Measurements from ENCODE around the gene PHACTR1.

The PHACTR1 gene

DNA sequence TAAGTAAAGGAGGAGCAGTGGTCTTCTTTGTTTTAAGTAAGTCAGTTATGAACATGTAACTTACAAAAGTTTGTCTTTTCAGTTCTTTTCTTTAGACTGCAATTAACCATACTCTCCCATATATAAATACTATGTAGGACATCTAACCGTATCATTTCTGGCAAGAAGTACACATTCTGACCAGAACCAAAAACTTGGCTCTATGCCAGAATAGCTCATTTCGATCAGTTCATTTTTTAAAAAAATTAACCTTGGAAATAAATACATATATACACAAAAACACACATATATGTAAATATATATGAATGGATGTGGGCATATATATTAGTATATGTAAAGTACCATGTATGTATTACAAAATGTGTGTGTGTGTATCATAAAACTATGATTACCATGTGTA is 145.0 kb downstream of the PHACTR1 start:
- no peaks in the 10 kb centered on the region for H3K4me1 ChIP-seq (ENCODE audit: control insufficient read depth, insufficient read depth, low read depth, low read length)
- no peak overlapping the region for H3K4me3 ChIP-seq (ENCODE audit: insufficient read depth in 1 of 2, low read depth in 1 of 2, low read length in 2 of 2)
- H3K14ac ChIP-seq (ENCODE audit: low read length in 2 of 2): no peak overlapping the region
- no peak overlapping the region for H3K9ac ChIP-seq (ENCODE audit: low read length)
- no peak overlapping the region for H2BK15ac ChIP-seq (ENCODE audit: low read depth, poor library complexity, severe bottlenecking)
- H2AK5ac ChIP-seq (ENCODE audit: low read length, severe bottlenecking): no peak overlapping the region
- no peak overlapping the region for H2BK5ac ChIP-seq (ENCODE audit: low read depth, low read length, poor library complexity, severe bottlenecking)
- no peak overlapping the region for H3K27ac ChIP-seq (ENCODE audit: low read length, poor library complexity, severe bottlenecking)
- no peak overlapping the region for H3K18ac ChIP-seq (ENCODE audit: low read depth in 1 of 2, low read length in 2 of 2)
- no peak overlapping the region for H3K23ac ChIP-seq (ENCODE audit: low read length in 2 of 2)
- peaks cover 3 to 7% of the 10 kb centered on the region in 2 experiments for H3K27me3 ChIP-seq (ENCODE audit: control insufficient read depth in 1 of 2, insufficient read depth in 1 of 2, low read length in 2 of 2)
- H3K4me2 ChIP-seq (ENCODE audit: low read length, poor library complexity, severe bottlenecking): no peak overlapping the region
- H3K36me3 ChIP-seq (ENCODE audit: control insufficient read depth in 1 of 2, insufficient read depth in 2 of 2, low read depth in 1 of 2, low read length in 2 of 2): no peaks in the 10 kb centered on the region
- no peak for DNase-seq
- H4K8ac ChIP-seq (ENCODE audit: low read length): no peak overlapping the region
- no peak overlapping the region for H4K91ac ChIP-seq (ENCODE audit: low read length)
- H2BK120ac ChIP-seq (ENCODE audit: low read depth, low read length): no peak overlapping the region
- H3K79me1 ChIP-seq (replicated peaks; ENCODE audit: low read length, poor library complexity, severe bottlenecking): no peaks in the 10 kb centered on the region
- 87% methylated on average over 1 of the region's 2 CpGs for WGBS
- no peak overlapping the region for H2AFZ ChIP-seq (ENCODE audit: low read depth, low read length)
- no peak overlapping the region for H3K4ac ChIP-seq (ENCODE audit: low read depth in 1 of 2, low read length in 2 of 2)
- H2BK12ac ChIP-seq (ENCODE audit: low read length in 2 of 2): no peak overlapping the region
- H3K9me3 ChIP-seq (ENCODE audit: control insufficient read depth, low read length): no peaks in the 10 kb centered on the region

DNA sequence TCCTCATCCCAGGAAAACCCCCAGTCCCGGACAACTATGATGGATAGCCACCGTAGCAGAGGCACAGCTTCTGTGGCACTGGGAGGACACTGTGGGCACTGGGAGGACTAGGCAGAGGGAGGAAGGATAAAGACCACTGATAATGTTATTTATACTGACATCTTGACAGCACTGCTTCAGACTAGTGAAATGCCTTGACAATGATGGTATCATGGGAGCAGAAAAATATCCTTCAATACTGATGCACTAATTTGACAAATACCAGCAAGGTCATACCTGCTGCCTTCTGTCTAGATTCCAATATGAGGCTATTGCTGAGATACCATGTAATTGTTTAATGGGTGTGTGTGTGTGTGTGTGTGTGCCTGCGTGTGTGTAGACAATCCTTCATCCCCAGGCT is 148.6 kb downstream of the PHACTR1 start:
- H3K79me1 ChIP-seq (replicated peaks; ENCODE audit: low read length, poor library complexity, severe bottlenecking): no peaks in the 10 kb centered on the region
- DNase-seq: no peak
- no peak overlapping the region for H3K9ac ChIP-seq (ENCODE audit: low read length)

DNA sequence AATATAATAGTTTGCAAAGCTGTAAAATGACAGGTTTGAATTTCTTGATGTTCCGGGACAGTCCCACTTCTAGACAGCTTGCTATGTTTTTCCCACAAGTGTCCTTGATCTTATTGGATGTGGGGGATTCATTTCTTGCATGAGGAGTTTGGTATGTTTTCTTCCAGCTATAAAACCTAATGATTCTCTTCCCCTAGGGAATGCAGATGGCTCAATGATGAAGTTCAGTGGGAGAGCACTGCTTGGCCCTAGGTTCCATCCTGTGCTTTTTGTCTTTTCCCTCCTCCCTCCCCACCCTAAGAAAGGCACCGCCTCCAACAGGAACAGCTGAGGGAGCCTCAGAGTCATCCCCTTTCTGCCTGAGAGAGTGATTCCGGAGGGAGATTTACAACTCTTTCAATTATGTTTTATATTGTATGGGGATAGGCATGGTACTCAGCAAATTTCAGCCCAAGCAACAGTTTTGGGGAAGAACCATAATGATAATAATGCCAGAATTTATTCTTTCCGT is 149.2 kb downstream of the PHACTR1 start:
- DNase-seq: no peak
- H3K14ac ChIP-seq (ENCODE audit: low read length in 2 of 2): no peak overlapping the region
- H3K9me3 ChIP-seq (ENCODE audit: control insufficient read depth, low read length): no peaks in the 10 kb centered on the region
- no peak overlapping the region for H2AK5ac ChIP-seq (ENCODE audit: low read length, severe bottlenecking)
- H3K36me3 ChIP-seq (ENCODE audit: control insufficient read depth in 1 of 2, insufficient read depth in 2 of 2, low read depth in 1 of 2, low read length in 2 of 2): no peaks in the 10 kb centered on the region
- no peak overlapping the region for H3K4ac ChIP-seq (ENCODE audit: low read depth in 1 of 2, low read length in 2 of 2)
- H2BK12ac ChIP-seq (ENCODE audit: low read length in 2 of 2): no peak overlapping the region
- no peaks in the 10 kb centered on the region for H3K79me1 ChIP-seq (replicated peaks; ENCODE audit: low read length, poor library complexity, severe bottlenecking)
- H4K91ac ChIP-seq (ENCODE audit: low read length): no peak overlapping the region
- no peak overlapping the region for H3K4me3 ChIP-seq (ENCODE audit: insufficient read depth in 1 of 2, low read depth in 1 of 2, low read length in 2 of 2)
- no peak overlapping the region for H2AFZ ChIP-seq (ENCODE audit: low read depth, low read length)
- no peak overlapping the region for H2BK120ac ChIP-seq (ENCODE audit: low read depth, low read length)
- no peak overlapping the region for H3K18ac ChIP-seq (ENCODE audit: low read depth in 1 of 2, low read length in 2 of 2)
- H2BK5ac ChIP-seq (ENCODE audit: low read depth, low read length, poor library complexity, severe bottlenecking): no peak overlapping the region
- H3K4me1 ChIP-seq (ENCODE audit: control insufficient read depth, insufficient read depth, low read depth, low read length): no peaks in the 10 kb centered on the region
- 100% methylated on average over 1 of the region's 4 CpGs for WGBS
- H3K23ac ChIP-seq (ENCODE audit: low read length in 2 of 2): no peak overlapping the region
- peaks cover 17 to 20% of the 10 kb centered on the region in 2 experiments for H3K27me3 ChIP-seq (ENCODE audit: control insufficient read depth in 1 of 2, insufficient read depth in 1 of 2, low read length in 2 of 2)
- H4K8ac ChIP-seq (ENCODE audit: low read length): no peak overlapping the region
- H3K4me2 ChIP-seq (ENCODE audit: low read length, poor library complexity, severe bottlenecking): no peak overlapping the region
- no peak overlapping the region for H2BK15ac ChIP-seq (ENCODE audit: low read depth, poor library complexity, severe bottlenecking)
- H3K9ac ChIP-seq (ENCODE audit: low read length): no peak overlapping the region
- H3K27ac ChIP-seq (ENCODE audit: low read length, poor library complexity, severe bottlenecking): no peak overlapping the region

More for the DNA sequence above, 148.6 kb downstream of the PHACTR1 start:
- Histone ChIP-seq H3K9me3 (ENCODE audit: control insufficient read depth, low read length) (no peaks in the 10 kb centered on the region), H2BK5ac (ENCODE audit: low read depth, low read length, poor library complexity, severe bottlenecking) (no peak overlapping the region), H2AFZ (ENCODE audit: low read depth, low read length) (no peak overlapping the region), H3K27ac (ENCODE audit: low read length, poor library complexity, severe bottlenecking) (no peak overlapping the region), H3K4me1 (ENCODE audit: control insufficient read depth, insufficient read depth, low read depth, low read length) (no peaks in the 10 kb centered on the region), H2BK12ac (ENCODE audit: low read length in 2 of 2) (no peak overlapping the region), H4K91ac (ENCODE audit: low read length) (no peak overlapping the region), H3K27me3 (ENCODE audit: control insufficient read depth in 1 of 2, insufficient read depth in 1 of 2, low read length in 2 of 2) (peaks cover 14 to 20% of the 10 kb centered on the region in 2 experiments), H3K36me3 (ENCODE audit: control insufficient read depth in 1 of 2, insufficient read depth in 2 of 2, low read depth in 1 of 2, low read length in 2 of 2) (no peaks in the 10 kb centered on the region), H3K4me3 (ENCODE audit: insufficient read depth in 1 of 2, low read depth in 1 of 2, low read length in 2 of 2) (no peak overlapping the region), H3K18ac (ENCODE audit: low read depth in 1 of 2, low read length in 2 of 2) (no peak overlapping the region), H3K4me2 (ENCODE audit: low read length, poor library complexity, severe bottlenecking) (no peak overlapping the region), H3K23ac (ENCODE audit: low read length in 2 of 2) (no peak overlapping the region), H2BK120ac (ENCODE audit: low read depth, low read length) (no peak overlapping the region), H3K4ac (ENCODE audit: low read depth in 1 of 2, low read length in 2 of 2) (no peak overlapping the region), H4K8ac (ENCODE audit: low read length) (no peak overlapping the region), H2AK5ac (ENCODE audit: low read length, severe bottlenecking) (no peak overlapping the region), H3K14ac (ENCODE audit: low read length in 2 of 2) (no peak overlapping the region), H2BK15ac (ENCODE audit: low read depth, poor library complexity, severe bottlenecking) (no peak overlapping the region)
- WGBS: 70% methylated on average over 2 of the region's 3 CpGs

DNA sequence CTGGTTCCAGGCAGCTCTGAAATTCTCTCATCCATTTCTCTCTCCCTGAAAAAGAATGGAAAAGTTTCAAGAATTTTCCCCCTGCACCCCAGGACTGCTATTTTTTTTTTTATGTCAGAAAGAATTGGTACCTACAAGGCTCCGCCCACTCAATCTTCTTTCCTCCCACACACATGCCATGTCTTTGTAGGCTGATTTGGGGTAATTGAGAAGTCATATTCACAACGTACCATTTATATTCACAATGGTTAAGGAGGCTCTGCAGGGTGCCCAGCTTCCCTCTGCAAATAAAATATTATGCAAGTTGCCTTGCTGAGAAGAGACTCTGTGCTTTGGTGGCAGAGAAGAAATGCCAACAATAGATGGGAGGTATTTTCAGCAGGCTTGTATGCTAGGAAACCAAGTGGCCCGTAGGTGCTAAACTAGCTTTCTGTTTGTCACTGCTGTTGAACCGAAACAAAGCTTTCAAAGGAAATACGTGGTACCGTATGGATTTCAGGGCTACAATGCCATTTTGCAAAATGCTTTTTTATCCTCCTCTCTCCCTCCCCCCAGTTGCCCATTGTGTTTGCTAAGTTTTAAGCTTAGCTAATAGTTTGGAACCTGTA is 150.0 kb downstream of the PHACTR1 start:
- Histone ChIP-seq H4K8ac (ENCODE audit: low read length) (no peak overlapping the region), H3K9me3 (ENCODE audit: control insufficient read depth, low read length) (no peaks in the 10 kb centered on the region), H2AK5ac (ENCODE audit: low read length, severe bottlenecking) (no peak overlapping the region), H3K79me1 (replicated peaks; ENCODE audit: low read length, poor library complexity, severe bottlenecking) (no peaks in the 10 kb centered on the region), H3K4ac (ENCODE audit: low read depth in 1 of 2, low read length in 2 of 2) (no peak overlapping the region), H2AFZ (ENCODE audit: low read depth, low read length) (no peak overlapping the region), H2BK5ac (ENCODE audit: low read depth, low read length, poor library complexity, severe bottlenecking) (no peak overlapping the region), H3K4me1 (ENCODE audit: control insufficient read depth, insufficient read depth, low read depth, low read length) (no peaks in the 10 kb centered on the region), H3K36me3 (ENCODE audit: control insufficient read depth in 1 of 2, insufficient read depth in 2 of 2, low read depth in 1 of 2, low read length in 2 of 2) (no peaks in the 10 kb centered on the region), H3K4me2 (ENCODE audit: low read length, poor library complexity, severe bottlenecking) (no peak overlapping the region), H3K9ac (ENCODE audit: low read length) (no peak overlapping the region), H2BK15ac (ENCODE audit: low read depth, poor library complexity, severe bottlenecking) (no peak overlapping the region), H2BK12ac (ENCODE audit: low read length in 2 of 2) (no peak overlapping the region), H2BK120ac (ENCODE audit: low read depth, low read length) (no peak overlapping the region), H4K91ac (ENCODE audit: low read length) (no peak overlapping the region), H3K23ac (ENCODE audit: low read length in 2 of 2) (no peak overlapping the region), H3K27me3 (ENCODE audit: control insufficient read depth in 1 of 2, insufficient read depth in 1 of 2, low read length in 2 of 2) (peaks cover 17 to 23% of the 10 kb centered on the region in 2 experiments), H3K4me3 (ENCODE audit: insufficient read depth in 1 of 2, low read depth in 1 of 2, low read length in 2 of 2) (no peak overlapping the region), H3K14ac (ENCODE audit: low read length in 2 of 2) (no peak overlapping the region), H3K18ac (ENCODE audit: low read depth in 1 of 2, low read length in 2 of 2) (no peak overlapping the region), H3K27ac (ENCODE audit: low read length, poor library complexity, severe bottlenecking) (no peak overlapping the region)
- 65% methylated on average over 2 of the region's 6 CpGs for WGBS
- no peak for DNase-seq

All from mesenchymal stem cell (in vitro differentiated cells and primary cell).